WTC11 (cell line): ENCODE results near the gene OCSTAMP. TPM values are rescaled to one million over a fixed set of nuclear protein-coding genes. Genes with fewer than 3 reads are reported as not detected.

Experiments
- ATAC-seq: fragments of 200-7000 bp; cut with Tn5 transposase; 2 replicates; pipeline ENCODE4 v1.10.0; 2021; ENCODE audit warnings: mild to moderate bottlenecking, moderate library complexity
- CTCF ChIA-PET: fragments of 300-600 bp; sonication (Branson Sonifier 250); formaldehyde crosslinking; loops from one replicate; lab custom pipeline; 2021; ENCODE audit warnings: antibody characterized with exemption; lab: Charles Lee
- POLR2A ChIA-PET: fragments of 350-600 bp; sonication (Branson Sonifier 250); formaldehyde crosslinking; loops from one replicate; lab custom pipeline; 2021; ENCODE audit warnings: antibody characterized with exemption; lab: Charles Lee
- DNase-seq: peaks from one replicate; pipeline ENCODE4 v3.0.0; 2021; ENCODE audit warnings: low spot score
- H3K27ac Mint-ChIP-seq: 2 replicates; pipeline ENCODE4 v1.8.0; 2021; ENCODE audit warnings: mixed read lengths
- H3K27me3 Mint-ChIP-seq: 2 replicates; pipeline ENCODE4 v1.8.0; 2021; ENCODE audit warnings: low read depth, mild to moderate bottlenecking, moderate library complexity, mixed read lengths
- H3K36me3 Mint-ChIP-seq: 2 replicates; pipeline ENCODE4 v1.8.0; 2021; ENCODE audit warnings: mixed read lengths
- H3K4me1 Mint-ChIP-seq: 2 replicates; pipeline ENCODE4 v1.8.0; 2022; ENCODE audit warnings: mixed read lengths
- H3K4me3 Mint-ChIP-seq: 2 replicates; pipeline ENCODE4 v1.8.0; 2021; ENCODE audit warnings: mild to moderate bottlenecking, moderate library complexity, mixed read lengths
- H3K9me3 Mint-ChIP-seq: 2 replicates; pipeline ENCODE4 v1.8.0; 2021; ENCODE audit warnings: mixed read lengths
- IRF2 ChIP-seq: sonication (generic); formaldehyde crosslinking; IDR thresholded peaks from 2 replicates; pipeline ENCODE4 v1.8.0; 2022; ENCODE audit warnings: low read depth, missing genetic modification reagents, borderline replicate concordance
- JUN ChIP-seq: sonication (generic); formaldehyde crosslinking; IDR thresholded peaks from 2 replicates; pipeline ENCODE4 v1.8.0; 2023; ENCODE audit warnings: mild to moderate bottlenecking, missing genetic modification reagents
- RORB ChIP-seq: fragments of 250-450 bp; sonication (Bioruptor Pico); IDR thresholded peaks from 2 replicates; pipeline ENCODE4 v1.9.0; 2021; ENCODE audit warnings: mild to moderate bottlenecking
- ZNF138 ChIP-seq: sonication (generic); formaldehyde crosslinking; conservative IDR thresholded peaks from 2 replicates; pipeline ENCODE4 v1.8.1; 2022; ENCODE audit warnings: mild to moderate bottlenecking, moderate library complexity, missing genetic modification reagents
- ZNF219 ChIP-seq: sonication (generic); formaldehyde crosslinking; IDR thresholded peaks from 2 replicates; pipeline ENCODE4 v1.8.0; 2023; ENCODE audit warnings: missing genetic modification reagents, mild to moderate bottlenecking, borderline replicate concordance
- total RNA-seq: library from RNA; stranded (reverse); gene quantifications from 3 replicates; pipeline ENCODE4 v1.2.3, GENCODE V29; 2021
- TF ChIP-seq, protein P1 (sequence below): fragments of 250-450 bp; sonication (Bioruptor Pico); IDR thresholded peaks from 2 replicates; pipeline ENCODE4 v2.1.2; 2022; ENCODE audit warnings: mild to moderate bottlenecking, moderate library complexity
- TF ChIP-seq, protein P2 (sequence below): sonication (generic); formaldehyde crosslinking; IDR thresholded peaks from 2 replicates; pipeline ENCODE4 v1.8.0; 2022; ENCODE audit warnings: missing genetic modification reagents
- TF ChIP-seq, protein P3 (sequence below): sonication (generic); formaldehyde crosslinking; conservative IDR thresholded peaks from 2 replicates; pipeline ENCODE4 v1.8.1; 2022; ENCODE audit warnings: mild to moderate bottlenecking, missing genetic modification reagents
- TF ChIP-seq, protein P4 (sequence below): sonication (generic); formaldehyde crosslinking; IDR thresholded peaks from 2 replicates; pipeline ENCODE4 v1.8.1; 2022; ENCODE audit warnings: mild to moderate bottlenecking, missing genetic modification reagents, moderate library complexity, borderline replicate concordance
- TF ChIP-seq, protein P5 (sequence below): sonication (generic); formaldehyde crosslinking; IDR thresholded peaks from 2 replicates; pipeline ENCODE4 v1.8.1; 2022; ENCODE audit warnings: missing genetic modification reagents, borderline replicate concordance
- TF ChIP-seq, protein P6 (sequence below): sonication (generic); formaldehyde crosslinking; IDR thresholded peaks from 2 replicates; pipeline ENCODE4 v1.8.1; 2023; ENCODE audit warnings: mild to moderate bottlenecking, missing genetic modification reagents

Gene OCSTAMP
- total RNA-seq, 1 experiment from 2014 or later, result not detected

DNA sequence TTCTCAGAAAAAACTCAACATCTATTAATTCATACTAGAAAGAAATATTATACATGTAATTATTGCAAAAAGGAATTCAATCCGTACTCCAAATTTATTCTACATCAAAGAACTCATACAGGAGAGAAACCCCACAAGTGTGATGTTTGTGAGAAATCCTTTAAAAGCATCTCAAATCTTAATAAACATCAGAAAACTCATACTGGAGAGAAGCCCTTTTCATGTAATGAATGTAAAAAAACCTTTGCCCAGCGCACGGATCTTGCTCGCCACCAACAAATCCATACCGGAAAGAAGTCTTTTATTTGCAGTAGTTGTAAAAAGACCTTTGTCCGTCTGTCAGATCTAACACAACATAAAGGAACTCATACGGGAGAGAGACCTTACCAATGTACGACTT, 59.1 kb downstream of the OCSTAMP start:
- Mint-ChIP-seq H3K9me3 (no peaks in the 10 kb centered on the region), H3K4me3 (no peak overlapping the region), H3K27me3 (no peaks in the 10 kb centered on the region), H3K27ac (no peak overlapping the region), H3K4me1 (no peaks in the 10 kb centered on the region), H3K36me3 (peaks cover 8% of the 10 kb centered on the region)
- ATAC-seq, result no peak
- POLR2A ChIA-PET, result no interaction called here
- CTCF ChIA-PET, result no interaction called here
- TF ChIP-seq, protein P1, sequence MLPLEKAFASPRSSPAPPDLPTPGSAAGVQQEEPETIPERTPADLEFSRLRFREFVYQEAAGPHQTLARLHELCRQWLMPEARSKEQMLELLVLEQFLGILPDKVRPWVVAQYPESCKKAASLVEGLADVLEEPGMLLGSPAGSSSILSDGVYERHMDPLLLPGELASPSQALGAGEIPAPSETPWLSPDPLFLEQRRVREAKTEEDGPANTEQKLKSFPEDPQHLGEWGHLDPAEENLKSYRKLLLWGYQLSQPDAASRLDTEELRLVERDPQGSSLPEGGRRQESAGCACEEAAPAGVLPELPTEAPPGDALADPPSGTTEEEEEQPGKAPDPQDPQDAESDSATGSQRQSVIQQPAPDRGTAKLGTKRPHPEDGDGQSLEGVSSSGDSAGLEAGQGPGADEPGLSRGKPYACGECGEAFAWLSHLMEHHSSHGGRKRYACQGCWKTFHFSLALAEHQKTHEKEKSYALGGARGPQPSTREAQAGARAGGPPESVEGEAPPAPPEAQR (CRISPR knock-in tag), result no peak
- TF ChIP-seq RORB (CRISPR knock-in tag), result no peak
- TF ChIP-seq JUN (CRISPR knock-in tag), result no peak
- TF ChIP-seq ZNF138 (CRISPR knock-in tag), result no peak
- no peak for TF ChIP-seq IRF2 (CRISPR knock-in tag)
- TF ChIP-seq, protein P2, sequence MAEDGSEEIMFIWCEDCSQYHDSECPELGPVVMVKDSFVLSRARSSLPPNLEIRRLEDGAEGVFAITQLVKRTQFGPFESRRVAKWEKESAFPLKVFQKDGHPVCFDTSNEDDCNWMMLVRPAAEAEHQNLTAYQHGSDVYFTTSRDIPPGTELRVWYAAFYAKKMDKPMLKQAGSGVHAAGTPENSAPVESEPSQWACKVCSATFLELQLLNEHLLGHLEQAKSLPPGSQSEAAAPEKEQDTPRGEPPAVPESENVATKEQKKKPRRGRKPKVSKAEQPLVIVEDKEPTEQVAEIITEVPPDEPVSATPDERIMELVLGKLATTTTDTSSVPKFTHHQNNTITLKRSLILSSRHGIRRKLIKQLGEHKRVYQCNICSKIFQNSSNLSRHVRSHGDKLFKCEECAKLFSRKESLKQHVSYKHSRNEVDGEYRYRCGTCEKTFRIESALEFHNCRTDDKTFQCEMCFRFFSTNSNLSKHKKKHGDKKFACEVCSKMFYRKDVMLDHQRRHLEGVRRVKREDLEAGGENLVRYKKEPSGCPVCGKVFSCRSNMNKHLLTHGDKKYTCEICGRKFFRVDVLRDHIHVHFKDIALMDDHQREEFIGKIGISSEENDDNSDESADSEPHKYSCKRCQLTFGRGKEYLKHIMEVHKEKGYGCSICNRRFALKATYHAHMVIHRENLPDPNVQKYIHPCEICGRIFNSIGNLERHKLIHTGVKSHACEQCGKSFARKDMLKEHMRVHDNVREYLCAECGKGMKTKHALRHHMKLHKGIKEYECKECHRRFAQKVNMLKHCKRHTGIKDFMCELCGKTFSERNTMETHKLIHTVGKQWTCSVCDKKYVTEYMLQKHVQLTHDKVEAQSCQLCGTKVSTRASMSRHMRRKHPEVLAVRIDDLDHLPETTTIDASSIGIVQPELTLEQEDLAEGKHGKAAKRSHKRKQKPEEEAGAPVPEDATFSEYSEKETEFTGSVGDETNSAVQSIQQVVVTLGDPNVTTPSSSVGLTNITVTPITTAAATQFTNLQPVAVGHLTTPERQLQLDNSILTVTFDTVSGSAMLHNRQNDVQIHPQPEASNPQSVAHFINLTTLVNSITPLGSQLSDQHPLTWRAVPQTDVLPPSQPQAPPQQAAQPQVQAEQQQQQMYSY (CRISPR knock-in tag), result no peak
- TF ChIP-seq ZNF219, result no peak
- TF ChIP-seq, protein P3, sequence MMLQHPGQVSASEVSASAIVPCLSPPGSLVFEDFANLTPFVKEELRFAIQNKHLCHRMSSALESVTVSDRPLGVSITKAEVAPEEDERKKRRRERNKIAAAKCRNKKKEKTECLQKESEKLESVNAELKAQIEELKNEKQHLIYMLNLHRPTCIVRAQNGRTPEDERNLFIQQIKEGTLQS, result no peak
- TF ChIP-seq, protein P4, sequence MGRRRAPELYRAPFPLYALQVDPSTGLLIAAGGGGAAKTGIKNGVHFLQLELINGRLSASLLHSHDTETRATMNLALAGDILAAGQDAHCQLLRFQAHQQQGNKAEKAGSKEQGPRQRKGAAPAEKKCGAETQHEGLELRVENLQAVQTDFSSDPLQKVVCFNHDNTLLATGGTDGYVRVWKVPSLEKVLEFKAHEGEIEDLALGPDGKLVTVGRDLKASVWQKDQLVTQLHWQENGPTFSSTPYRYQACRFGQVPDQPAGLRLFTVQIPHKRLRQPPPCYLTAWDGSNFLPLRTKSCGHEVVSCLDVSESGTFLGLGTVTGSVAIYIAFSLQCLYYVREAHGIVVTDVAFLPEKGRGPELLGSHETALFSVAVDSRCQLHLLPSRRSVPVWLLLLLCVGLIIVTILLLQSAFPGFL (CRISPR knock-in tag), result no peak
- TF ChIP-seq, protein P5, sequence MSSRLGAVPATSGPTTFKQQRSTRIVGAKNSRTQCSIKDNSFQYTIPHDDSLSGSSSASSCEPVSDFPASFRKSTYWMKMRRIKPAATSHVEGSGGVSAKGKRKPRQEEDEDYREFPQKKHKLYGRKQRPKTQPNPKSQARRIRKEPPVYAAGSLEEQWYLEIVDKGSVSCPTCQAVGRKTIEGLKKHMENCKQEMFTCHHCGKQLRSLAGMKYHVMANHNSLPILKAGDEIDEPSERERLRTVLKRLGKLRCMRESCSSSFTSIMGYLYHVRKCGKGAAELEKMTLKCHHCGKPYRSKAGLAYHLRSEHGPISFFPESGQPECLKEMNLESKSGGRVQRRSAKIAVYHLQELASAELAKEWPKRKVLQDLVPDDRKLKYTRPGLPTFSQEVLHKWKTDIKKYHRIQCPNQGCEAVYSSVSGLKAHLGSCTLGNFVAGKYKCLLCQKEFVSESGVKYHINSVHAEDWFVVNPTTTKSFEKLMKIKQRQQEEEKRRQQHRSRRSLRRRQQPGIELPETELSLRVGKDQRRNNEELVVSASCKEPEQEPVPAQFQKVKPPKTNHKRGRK (CRISPR knock-in tag), result no peak
- TF ChIP-seq, protein P6, sequence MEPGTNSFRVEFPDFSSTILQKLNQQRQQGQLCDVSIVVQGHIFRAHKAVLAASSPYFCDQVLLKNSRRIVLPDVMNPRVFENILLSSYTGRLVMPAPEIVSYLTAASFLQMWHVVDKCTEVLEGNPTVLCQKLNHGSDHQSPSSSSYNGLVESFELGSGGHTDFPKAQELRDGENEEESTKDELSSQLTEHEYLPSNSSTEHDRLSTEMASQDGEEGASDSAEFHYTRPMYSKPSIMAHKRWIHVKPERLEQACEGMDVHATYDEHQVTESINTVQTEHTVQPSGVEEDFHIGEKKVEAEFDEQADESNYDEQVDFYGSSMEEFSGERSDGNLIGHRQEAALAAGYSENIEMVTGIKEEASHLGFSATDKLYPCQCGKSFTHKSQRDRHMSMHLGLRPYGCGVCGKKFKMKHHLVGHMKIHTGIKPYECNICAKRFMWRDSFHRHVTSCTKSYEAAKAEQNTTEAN (CRISPR knock-in tag), result no peak
- TF ChIP-seq, all 79 proteins: peak for 0
- no peak for DNase-seq

Other genes with a start within 250 kb of the OCSTAMP start
- 0.13 to 0.16 TPM (median 0.16 TPM) in 3 replicates for gene CDH22, start 242.2 kb downstream of the OCSTAMP start, total RNA-seq
- 28.4 to 35.5 TPM (median 32.3 TPM) in 3 replicates for gene ELMO2, start 144.0 kb downstream of the OCSTAMP start, total RNA-seq
- 18.7 to 20.1 TPM (median 19.2 TPM) in 3 replicates for gene ZNF334, start 37.1 kb downstream of the OCSTAMP start, total RNA-seq
- 10.6 to 13.5 TPM (median 11.9 TPM) in 3 replicates for gene SLC13A3, start 100.8 kb upstream of the OCSTAMP start, total RNA-seq
- gene TP53RK, start 138.8 kb upstream of the OCSTAMP start, total RNA-seq, result 11.9 to 13.4 TPM (median 12.4 TPM) in 3 replicates
- gene SLC2A10, start 159.0 kb upstream of the OCSTAMP start, total RNA-seq, result 8.0 to 12.0 TPM (median 10.8 TPM) in 3 replicates